ENCODE data around the gene ASGR2.
"Not testable (repeated sequence)": the region's sequence is repeated elsewhere in the genome, so short reads cannot be mapped to it uniquely, and the experiment has no call there.

Gene ASGR2

GRCh38 chr17:7114241-7114874 is at the start of gene ASGR2:
TSS of gene ASGR2 (minus strand) at chr17:7114822. CDS start at chr17:7114240, 582 bp downstream.
- DNase-seq = no peak

- not testable (repeated sequence) for DNase-seq
Observed at GRCh38 chr17:7159571-7159970, 44.9 kb upstream of the ASGR2 start.

GRCh38 chr17:7158424-7158823 is 43.8 kb upstream of the ASGR2 start:
- DNase-seq = not testable (repeated sequence)

GRCh38 chr17:7156342-7156940 is 41.8 kb upstream of the ASGR2 start:
- DNase-seq = no peak

- no peak for DNase-seq
Observed at GRCh38 chr17:7147772-7148171, 33.1 kb upstream of the ASGR2 start.

- DNase-seq = no peak
Observed at GRCh38 chr17:7146115-7146514, 31.5 kb upstream of the ASGR2 start.

- peak; percentile 26 for DNase-seq
Observed at GRCh38 chr17:7144213-7144612, 29.6 kb upstream of the ASGR2 start.

GRCh38 chr17:7141824-7142223 is 27.2 kb upstream of the ASGR2 start:
- DNase-seq = peak; percentile 80

GRCh38 chr17:7139400-7139799 is 24.8 kb upstream of the ASGR2 start:
- DNase-seq = no peak

GRCh38 chr17:7138800-7139381 is 24.3 kb upstream of the ASGR2 start:
- DNase-seq = no peak

- no peak for DNase-seq
Observed at GRCh38 chr17:7137171-7137943, 22.7 kb upstream of the ASGR2 start.

- peak; percentile 90 for DNase-seq
Observed at GRCh38 chr17:7136266-7136877, 21.8 kb upstream of the ASGR2 start.

GRCh38 chr17:7133916-7134315 is 19.3 kb upstream of the ASGR2 start:
- DNase-seq = no peak

GRCh38 chr17:7133424-7133823 is 18.8 kb upstream of the ASGR2 start:
- peak; percentile 63 for DNase-seq

GRCh38 chr17:7132511-7133094 is 18.0 kb upstream of the ASGR2 start:
- DNase-seq = peak; percentile 35

GRCh38 chr17:7131423-7131791 is 16.8 kb upstream of the ASGR2 start:
- DNase-seq = no peak

GRCh38 chr17:7130621-7131422 is 16.2 kb upstream of the ASGR2 start:
- DNase-seq = peak; percentile 25

- no peak for DNase-seq
Observed at GRCh38 chr17:7129311-7129710, 14.7 kb upstream of the ASGR2 start.

GRCh38 chr17:7128160-7128559 is 13.5 kb upstream of the ASGR2 start:
- DNase-seq = no peak

GRCh38 chr17:7127501-7127900 is 12.9 kb upstream of the ASGR2 start:
- not testable (repeated sequence) for DNase-seq

- DNase-seq = not testable (repeated sequence)
Observed at GRCh38 chr17:7126386-7126785, 11.8 kb upstream of the ASGR2 start.

GRCh38 chr17:7124923-7125322 is 10.3 kb upstream of the ASGR2 start:
- DNase-seq = no peak

Data from DMS53 (cell line).